K562 (cell line): ENCODE data around the gene PLCD1. TPM values are rescaled to one million over a fixed set of nuclear protein-coding genes. Genes with fewer than 3 reads are reported as not detected.
A peak's percentile ranks its signal among the peaks of the same experiment; 100 is the strongest.

Experiments
- ADNP ChIP-seq: fragments of 200-800 bp; sonication (Bioruptor generic); IDR thresholded peaks from 2 replicates; pipeline ENCODE4 v1.6.1; 2016; ENCODE audit warnings: missing genetic modification characterization, missing compliant biosample characterization
- C11orf30 ChIP-seq: fragments of 450-650 bp; IDR thresholded peaks from 2 replicates; pipeline ENCODE4 v1.6.1; 2016; ENCODE audit warnings: low read depth, mild to moderate bottlenecking
- GTF2A2 ChIP-seq: IDR thresholded peaks from 2 replicates; pipeline ENCODE4 v1.6.1; 2016; ENCODE audit warnings: mild to moderate bottlenecking, missing genetic modification characterization, missing compliant biosample characterization
- HLTF ChIP-seq: fragments of 450-650 bp; IDR thresholded peaks from 2 replicates; pipeline ENCODE4 v1.6.1; 2016
- JUND ChIP-seq, 2 experiments: IDR thresholded peaks; 2 replicates in 1 of 2; 3 replicates in 1 of 2; pipeline ENCODE4 v1.6.1; 2011; ENCODE audit warnings: borderline replicate concordance in 2 of 2, low read depth in 2 of 2, low read length in 2 of 2, improper control_type of control experiment in 1 of 2, missing biosample characterization in 1 of 2, missing genetic modification characterization in 1 of 2, missing genetic modification reagents in 1 of 2
- LARP7 ChIP-seq: fragments of 450-650 bp; IDR thresholded peaks from 2 replicates; pipeline ENCODE4 v1.6.1; 2016
- MXI1 ChIP-seq: IDR thresholded peaks from 2 replicates; pipeline ENCODE4 v1.6.1; 2011; ENCODE audit warnings: low read depth, mild to moderate bottlenecking, improper control_type of control experiment, low read length
- PHB2 ChIP-seq: fragments of 450-650 bp; IDR thresholded peaks from 2 replicates; pipeline ENCODE4 v1.6.1; 2017; ENCODE audit warnings: low read depth
- SMARCA5 ChIP-seq: fragments of 450-650 bp; IDR thresholded peaks from 2 replicates; pipeline ENCODE4 v1.6.1; 2016
- SRSF1 ChIP-seq: fragments of 200-400 bp; formaldehyde crosslinking; IDR thresholded peaks from 2 replicates; pipeline ENCODE4 v1.6.1; 2017; ENCODE audit warnings: mild to moderate bottlenecking, low read depth, low read length, moderate library complexity
- XRCC3 ChIP-seq: fragments of 450-650 bp; IDR thresholded peaks from 2 replicates; pipeline ENCODE4 v1.6.1; 2017; ENCODE audit warnings: mild to moderate bottlenecking, moderate library complexity
- ZNF184 ChIP-seq: sonication (generic); formaldehyde crosslinking; IDR thresholded peaks from 2 replicates; pipeline ENCODE4 v1.5.0; 2020; ENCODE audit warnings: missing genetic modification reagents
- ZNF444 ChIP-seq: fragments of 250-450 bp; sonication (Bioruptor Pico); IDR thresholded peaks from 2 replicates; pipeline ENCODE4 v1.4.0; 2020; ENCODE audit warnings: mild to moderate bottlenecking, moderate library complexity
- polyA plus RNA-seq, 8 experiments: library from polyadenylated mRNA; depleted of rRNA in 4 of 8; stranded (reverse) in 5 of 8; unstranded in 3 of 8; fragments of >200 nt; fragmentation: Nextera tagmentation in 2 of 8; fragmentation: Illumina TruSeq in 1 of 8; extraction: Ambion mirVana in 2 of 8; extraction: Trizol in 1 of 8; gene quantifications; 2 replicates each; pipeline versions ENCODE4 v1.2.1 to v1.2.3, GENCODE V29; 2011 to 2014; ENCODE audit warnings: inconsistent platforms in 1 of 8, missing spikeins in 1 of 8
- total RNA-seq, 7 experiments: library from RNA; depleted of rRNA in 6 of 7; stranded (reverse); fragments of >200 nt in 6 of 7; fragmentation: Illumina TruSeq in 2 of 7; extraction: Trizol in 2 of 7; gene quantifications; 2 replicates each; pipeline versions ENCODE4 v1.2.1 to v1.2.3, GENCODE V29; 2011 to 2021; ENCODE audit warnings: low replicate concordance in 1 of 7
- TF ChIP-seq, protein P1 (sequence below): fragments of 250-450 bp; sonication (Bioruptor Pico); IDR thresholded peaks from 2 replicates; pipeline ENCODE4 v1.9.0; 2021; ENCODE audit warnings: mild to moderate bottlenecking, inconsistent platforms
- TF ChIP-seq, protein P2 (sequence below): fragments of 250-450 bp; sonication (Bioruptor Pico); IDR thresholded peaks from 2 replicates; pipeline ENCODE4 v1.5.0; 2021; ENCODE audit warnings: mild to moderate bottlenecking, borderline replicate concordance
- TF ChIP-seq, protein P3 (sequence below): IDR thresholded peaks from 3 replicates; pipeline ENCODE4 v1.6.1; 2011; ENCODE audit warnings: borderline replicate concordance, mild to moderate bottlenecking, moderate library complexity; ENCODE audit not compliant: insufficient read length; ENCODE audit errors: extremely low read depth
- TF ChIP-seq, protein P4 (sequence below), 2 experiments: fragments of 450-650 bp; IDR thresholded peaks; 2 replicates each; pipeline ENCODE4 v1.6.1; 2016
- TF ChIP-seq, protein P5 (sequence below): fragments of 450-650 bp; IDR thresholded peaks from 2 replicates; pipeline ENCODE4 v1.6.1; 2016; ENCODE audit warnings: missing biosample characterization, missing genetic modification characterization

The PLCD1 gene
- total and polyA plus RNA-seq, 9 of the 15 experiments (the other 6 are each of a cell fraction or from before 2014, with no cell fraction given), result 5.4 to 209 (median 116) TPM

DNA sequence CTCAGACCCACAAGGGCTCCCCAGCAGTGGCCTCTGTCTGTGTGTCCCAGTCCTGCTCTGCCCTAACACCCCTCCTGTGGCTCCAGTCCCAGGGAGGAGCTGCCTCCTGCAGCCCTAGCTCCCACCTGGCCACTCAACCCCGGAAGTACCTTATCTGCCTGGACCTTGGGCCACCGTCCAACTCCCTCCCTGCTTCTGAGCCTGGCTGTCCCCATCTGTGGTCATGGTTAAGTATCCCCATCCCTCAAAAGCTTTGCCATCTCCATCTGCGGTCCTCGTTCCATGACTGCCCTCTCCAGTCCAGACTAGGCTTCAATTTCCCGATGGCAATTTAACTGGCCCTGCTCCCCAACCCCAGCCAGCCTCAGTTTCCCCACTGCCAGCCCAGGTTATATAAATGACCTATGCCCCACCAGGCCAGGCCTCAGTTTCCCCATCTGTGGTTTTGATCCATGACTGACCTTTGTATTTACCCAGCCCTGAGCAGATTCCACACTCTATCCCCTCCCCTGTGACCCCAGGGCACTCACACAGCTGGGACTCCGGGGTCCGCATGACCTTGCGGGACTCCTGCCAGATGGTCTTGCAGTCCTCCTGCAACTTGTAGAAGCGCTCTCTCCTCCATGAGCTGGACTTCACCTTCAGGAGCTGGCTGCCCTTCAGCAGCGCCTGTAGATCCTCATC is 9.6 kb downstream of the PLCD1 start (continued):
- TF ChIP-seq, protein P1, sequence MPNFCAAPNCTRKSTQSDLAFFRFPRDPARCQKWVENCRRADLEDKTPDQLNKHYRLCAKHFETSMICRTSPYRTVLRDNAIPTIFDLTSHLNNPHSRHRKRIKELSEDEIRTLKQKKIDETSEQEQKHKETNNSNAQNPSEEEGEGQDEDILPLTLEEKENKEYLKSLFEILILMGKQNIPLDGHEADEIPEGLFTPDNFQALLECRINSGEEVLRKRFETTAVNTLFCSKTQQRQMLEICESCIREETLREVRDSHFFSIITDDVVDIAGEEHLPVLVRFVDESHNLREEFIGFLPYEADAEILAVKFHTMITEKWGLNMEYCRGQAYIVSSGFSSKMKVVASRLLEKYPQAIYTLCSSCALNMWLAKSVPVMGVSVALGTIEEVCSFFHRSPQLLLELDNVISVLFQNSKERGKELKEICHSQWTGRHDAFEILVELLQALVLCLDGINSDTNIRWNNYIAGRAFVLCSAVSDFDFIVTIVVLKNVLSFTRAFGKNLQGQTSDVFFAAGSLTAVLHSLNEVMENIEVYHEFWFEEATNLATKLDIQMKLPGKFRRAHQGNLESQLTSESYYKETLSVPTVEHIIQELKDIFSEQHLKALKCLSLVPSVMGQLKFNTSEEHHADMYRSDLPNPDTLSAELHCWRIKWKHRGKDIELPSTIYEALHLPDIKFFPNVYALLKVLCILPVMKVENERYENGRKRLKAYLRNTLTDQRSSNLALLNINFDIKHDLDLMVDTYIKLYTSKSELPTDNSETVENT (CRISPR knock-in tag), result 0 out of 2 replicates have a peak, but pooled peaks have one; percentile 34
- TF ChIP-seq PHB2, result no peak
- no peak for TF ChIP-seq GTF2A2
- TF ChIP-seq, protein P2, sequence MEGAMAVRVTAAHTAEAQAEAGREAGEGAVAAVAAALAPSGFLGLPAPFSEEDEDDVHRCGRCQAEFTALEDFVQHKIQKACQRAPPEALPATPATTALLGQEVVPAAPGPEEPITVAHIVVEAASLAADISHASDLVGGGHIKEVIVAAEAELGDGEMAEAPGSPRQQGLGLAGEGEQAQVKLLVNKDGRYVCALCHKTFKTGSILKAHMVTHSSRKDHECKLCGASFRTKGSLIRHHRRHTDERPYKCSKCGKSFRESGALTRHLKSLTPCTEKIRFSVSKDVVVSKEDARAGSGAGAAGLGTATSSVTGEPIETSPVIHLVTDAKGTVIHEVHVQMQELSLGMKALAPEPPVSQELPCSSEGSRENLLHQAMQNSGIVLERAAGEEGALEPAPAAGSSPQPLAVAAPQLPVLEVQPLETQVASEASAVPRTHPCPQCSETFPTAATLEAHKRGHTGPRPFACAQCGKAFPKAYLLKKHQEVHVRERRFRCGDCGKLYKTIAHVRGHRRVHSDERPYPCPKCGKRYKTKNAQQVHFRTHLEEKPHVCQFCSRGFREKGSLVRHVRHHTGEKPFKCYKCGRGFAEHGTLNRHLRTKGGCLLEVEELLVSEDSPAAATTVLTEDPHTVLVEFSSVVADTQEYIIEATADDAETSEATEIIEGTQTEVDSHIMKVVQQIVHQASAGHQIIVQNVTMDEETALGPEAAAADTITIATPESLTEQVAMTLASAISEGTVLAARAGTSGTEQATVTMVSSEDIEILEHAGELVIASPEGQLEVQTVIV (CRISPR knock-in tag), result no peak
- peak; percentile 62; the same call in 1 of the 2 replicates for TF ChIP-seq LARP7
- peak; percentile 44; the same call in 1 of the 2 replicates for TF ChIP-seq HLTF
- TF ChIP-seq, protein P3, sequence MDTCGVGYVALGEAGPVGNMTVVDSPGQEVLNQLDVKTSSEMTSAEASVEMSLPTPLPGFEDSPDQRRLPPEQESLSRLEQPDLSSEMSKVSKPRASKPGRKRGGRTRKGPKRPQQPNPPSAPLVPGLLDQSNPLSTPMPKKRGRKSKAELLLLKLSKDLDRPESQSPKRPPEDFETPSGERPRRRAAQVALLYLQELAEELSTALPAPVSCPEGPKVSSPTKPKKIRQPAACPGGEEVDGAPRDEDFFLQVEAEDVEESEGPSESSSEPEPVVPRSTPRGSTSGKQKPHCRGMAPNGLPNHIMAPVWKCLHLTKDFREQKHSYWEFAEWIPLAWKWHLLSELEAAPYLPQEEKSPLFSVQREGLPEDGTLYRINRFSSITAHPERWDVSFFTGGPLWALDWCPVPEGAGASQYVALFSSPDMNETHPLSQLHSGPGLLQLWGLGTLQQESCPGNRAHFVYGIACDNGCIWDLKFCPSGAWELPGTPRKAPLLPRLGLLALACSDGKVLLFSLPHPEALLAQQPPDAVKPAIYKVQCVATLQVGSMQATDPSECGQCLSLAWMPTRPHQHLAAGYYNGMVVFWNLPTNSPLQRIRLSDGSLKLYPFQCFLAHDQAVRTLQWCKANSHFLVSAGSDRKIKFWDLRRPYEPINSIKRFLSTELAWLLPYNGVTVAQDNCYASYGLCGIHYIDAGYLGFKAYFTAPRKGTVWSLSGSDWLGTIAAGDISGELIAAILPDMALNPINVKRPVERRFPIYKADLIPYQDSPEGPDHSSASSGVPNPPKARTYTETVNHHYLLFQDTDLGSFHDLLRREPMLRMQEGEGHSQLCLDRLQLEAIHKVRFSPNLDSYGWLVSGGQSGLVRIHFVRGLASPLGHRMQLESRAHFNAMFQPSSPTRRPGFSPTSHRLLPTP, result no peak
- no peak for TF ChIP-seq ZNF444 (CRISPR knock-in tag)
- no peak for TF ChIP-seq SRSF1
- no peak for TF ChIP-seq ZNF184
- TF ChIP-seq SMARCA5, result no peak
- no peak for TF ChIP-seq JUND (IDR thresholded peaks at IDR 0.05; ENCODE audit: borderline replicate concordance, low read depth, low read length)
- TF ChIP-seq JUND (tag; IDR thresholded peaks at IDR 0.05; ENCODE audit: borderline replicate concordance, low read depth, low read length), result peak; percentile 38; the same call in 1 of the 3 replicates
- TF ChIP-seq, protein P4, sequence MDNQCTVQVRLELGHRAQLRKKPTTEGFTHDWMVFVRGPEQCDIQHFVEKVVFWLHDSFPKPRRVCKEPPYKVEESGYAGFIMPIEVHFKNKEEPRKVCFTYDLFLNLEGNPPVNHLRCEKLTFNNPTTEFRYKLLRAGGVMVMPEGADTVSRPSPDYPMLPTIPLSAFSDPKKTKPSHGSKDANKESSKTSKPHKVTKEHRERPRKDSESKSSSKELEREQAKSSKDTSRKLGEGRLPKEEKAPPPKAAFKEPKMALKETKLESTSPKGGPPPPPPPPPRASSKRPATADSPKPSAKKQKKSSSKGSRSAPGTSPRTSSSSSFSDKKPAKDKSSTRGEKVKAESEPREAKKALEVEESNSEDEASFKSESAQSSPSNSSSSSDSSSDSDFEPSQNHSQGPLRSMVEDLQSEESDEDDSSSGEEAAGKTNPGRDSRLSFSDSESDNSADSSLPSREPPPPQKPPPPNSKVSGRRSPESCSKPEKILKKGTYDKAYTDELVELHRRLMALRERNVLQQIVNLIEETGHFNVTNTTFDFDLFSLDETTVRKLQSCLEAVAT (IDR thresholded peaks at IDR 0.05), result no peak
- no peak for TF ChIP-seq XRCC3
- TF ChIP-seq ADNP (tag), result no peak
- TF ChIP-seq MXI1, result no peak
- TF ChIP-seq, protein P5, sequence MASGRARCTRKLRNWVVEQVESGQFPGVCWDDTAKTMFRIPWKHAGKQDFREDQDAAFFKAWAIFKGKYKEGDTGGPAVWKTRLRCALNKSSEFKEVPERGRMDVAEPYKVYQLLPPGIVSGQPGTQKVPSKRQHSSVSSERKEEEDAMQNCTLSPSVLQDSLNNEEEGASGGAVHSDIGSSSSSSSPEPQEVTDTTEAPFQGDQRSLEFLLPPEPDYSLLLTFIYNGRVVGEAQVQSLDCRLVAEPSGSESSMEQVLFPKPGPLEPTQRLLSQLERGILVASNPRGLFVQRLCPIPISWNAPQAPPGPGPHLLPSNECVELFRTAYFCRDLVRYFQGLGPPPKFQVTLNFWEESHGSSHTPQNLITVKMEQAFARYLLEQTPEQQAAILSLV (tag), result no peak
- TF ChIP-seq C11orf30, result no peak
